ENCODE measurements around the gene FAM114A1. TPM values are rescaled to one million over a fixed set of nuclear protein-coding genes. Genes with fewer than 3 reads are reported as not detected.
A peak's percentile ranks its signal among the peaks of the same experiment; 100 is the strongest.

Gene FAM114A1
- total RNA-seq, 6 experiments from 2014 or later = 55.3 to 88.9 (median 69.4) TPM

- Histone ChIP-seq H3K4me1 (peaks cover 0 to 50% (median 12%) of the 10 kb centered on the region in 4 donors), H3K9me3 (no peaks in the 10 kb centered on the region), H3K36me3 (peaks cover 0 to 8% (median 2%) of the 10 kb centered on the region in 4 donors), H3K4me3 (peak overlapping the region; percentile 65 to 75 (median 71)), H3K27me3 (no peaks in the 10 kb centered on the region), H3K27ac (peak overlapping the region; percentile 94 to 98 (median 97))
- 20% methylated on average over 7 of the region's 30 CpGs for WGBS (ENCODE audit: insufficient coverage, low coverage, low lambda C conversion rate, missing lambda C conversion rate)
- no peak for TF ChIP-seq CTCF (IDR thresholded peaks at IDR 0.05)
- no peak for TF ChIP-seq POLR2A (IDR thresholded peaks at IDR 0.05)
- ATAC-seq (peak; percentile 41 to 64 (median 58)), DNase-seq (peak; percentile 62 to 82 (median 73))
- intact Hi-C loops (cut with DNase I) = no loop called here
Observed at GRCh38 chr4:38868059-38868960, 704 bp downstream of the FAM114A1 start.

GRCh38 chr4:38869511-38869910, 1.9 kb downstream of the FAM114A1 start:
- TF ChIP-seq POLR2A (IDR thresholded peaks at IDR 0.05) (no peak), CTCF (IDR thresholded peaks at IDR 0.05) (no peak)
- WGBS (ENCODE audit: insufficient coverage, low coverage, low lambda C conversion rate, missing lambda C conversion rate) = 24% methylated on average over 2 of the region's 2 CpGs
- Histone ChIP-seq H3K9me3 (no peaks in the 10 kb centered on the region), H3K27me3 (no peaks in the 10 kb centered on the region), H3K27ac (peak overlapping the region; percentile 94 to 98 (median 97)), H3K4me3 (peak overlapping the region in 2 of 3 donors; percentile 65 to 75), H3K36me3 (peaks cover 0 to 8% (median 2%) of the 10 kb centered on the region in 4 donors), H3K4me1 (peaks cover 0 to 62% (median 18%) of the 10 kb centered on the region in 4 donors)
- DNase-seq = no peak
- intact Hi-C loops (cut with DNase I) = no loop called here
- ATAC-seq = no peak

- peaks cover 0 to 8% (median 2%) of the 10 kb centered on the region in 4 donors for H3K36me3 ChIP-seq
- intact Hi-C loops (cut with DNase I) = no loop called here
- DNase-seq (no peak), ATAC-seq (no peak)
- peaks cover 0 to 69% (median 20%) of the 10 kb centered on the region in 4 donors for H3K4me1 ChIP-seq
- 48% methylated on average over 3 of the region's 7 CpGs for WGBS (ENCODE audit: insufficient coverage, low coverage, low lambda C conversion rate, missing lambda C conversion rate)
- peak overlapping the region in 1 of 3 donors; percentile 97 for H3K27ac ChIP-seq
- H3K4me3 ChIP-seq = no peak overlapping the region
- TF ChIP-seq CTCF (IDR thresholded peaks at IDR 0.05) (no peak), POLR2A (IDR thresholded peaks at IDR 0.05) (no peak)
- no peaks in the 10 kb centered on the region for H3K9me3 ChIP-seq
- H3K27me3 ChIP-seq = no peaks in the 10 kb centered on the region
Observed at GRCh38 chr4:38870098-38870808, 2.6 kb downstream of the FAM114A1 start.

GRCh38 chr4:38871593-38871992, 4.0 kb downstream of the FAM114A1 start:
- WGBS (ENCODE audit: insufficient coverage, low coverage, low lambda C conversion rate, missing lambda C conversion rate) = 67% methylated on average over 1 of the region's 1 CpG
- Histone ChIP-seq H3K9me3 (no peaks in the 10 kb centered on the region), H3K4me1 (peaks cover 0 to 65% (median 20%) of the 10 kb centered on the region in 4 donors), H3K4me3 (no peak overlapping the region), H3K27me3 (no peaks in the 10 kb centered on the region), H3K36me3 (peaks cover 0 to 8% (median 2%) of the 10 kb centered on the region in 4 donors), H3K27ac (peak overlapping the region in 2 of 3 donors; percentile 71 to 91)
- ATAC-seq (no peak), DNase-seq (no peak)
- intact Hi-C loops (cut with DNase I) = no loop called here
- TF ChIP-seq CTCF (IDR thresholded peaks at IDR 0.05) = no peak
- no peak for TF ChIP-seq POLR2A (IDR thresholded peaks at IDR 0.05)

All from right lobe of liver (tissue), 6 donors.